IMR-90 (cell line): ENCODE results near the gene HOXB7. TPM values are rescaled to one million over a fixed set of nuclear protein-coding genes. Genes with fewer than 3 reads are reported as not detected.

Experiments used
- ATAC-seq: fragments of 200-7000 bp; cut with Tn5 transposase; 2 replicates; pipeline ENCODE4 v1.9.1; 2020; ENCODE audit warnings: low read depth, mild to moderate bottlenecking, moderate library complexity
- BruUV-seq: library from RNA; stranded (reverse); fragments of 400-500 nt; replicated peaks from 2 replicates; lab custom pipeline; 2021; lab: Mats Ljungman, UMichigan
- CTCF ChIA-PET: fragments of 300-600 bp; formaldehyde crosslinking; extraction: SDS; loops from one replicate; lab custom pipeline; 2021; ENCODE audit warnings: antibody characterized with exemption; lab: Yijun Ruan, JAX
- POLR2A ChIA-PET: fragments of 300-600 bp; sonication (Branson Sonifier 250); formaldehyde crosslinking; loops from one replicate; lab custom pipeline; 2022; ENCODE audit warnings: antibody characterized with exemption; ENCODE audit not compliant: unreplicated experiment; lab: Charles Lee
- DNase-seq: peaks from one replicate; pipeline ENCODE4 v3.0.0; 2013
- H2AFZ ChIP-seq: replicated peaks from 2 replicates; pipeline ENCODE3; 2013; ENCODE audit warnings: low read length, mild to moderate bottlenecking; ENCODE audit not compliant: poor library complexity
- H2AK5ac ChIP-seq: 2 replicates; pipeline ENCODE4 v1.6.1; 2013; ENCODE audit warnings: low read depth, low read length, inconsistent platforms
- H2AK9ac ChIP-seq: replicated peaks from 2 replicates; pipeline ENCODE3; 2013; ENCODE audit warnings: mild to moderate bottlenecking, low read depth, low read length, moderate library complexity; ENCODE audit not compliant: poor library complexity
- H2BK120ac ChIP-seq: 2 replicates; pipeline ENCODE4 v1.6.1; 2013; ENCODE audit warnings: low read depth, low read length, inconsistent platforms
- H2BK15ac ChIP-seq: 3 replicates; pipeline ENCODE4 v1.6.1; 2013; ENCODE audit warnings: low read depth, low read length, inconsistent platforms
- H2BK20ac ChIP-seq: 2 replicates; pipeline ENCODE4 v1.6.1; 2013; ENCODE audit warnings: low read depth, mild to moderate bottlenecking, inconsistent platforms, low read length, moderate library complexity
- H2BK5ac ChIP-seq: 2 replicates; pipeline ENCODE4 v1.6.1; 2013; ENCODE audit warnings: mild to moderate bottlenecking, low read depth, low read length, inconsistent platforms; ENCODE audit not compliant: poor library complexity, severe bottlenecking
- H3K14ac ChIP-seq: replicated peaks from 2 replicates; pipeline ENCODE4 v1.6.1; 2013; ENCODE audit warnings: low read depth, low read length, inconsistent platforms
- H3K18ac ChIP-seq: 2 replicates; pipeline ENCODE4 v1.6.1; 2013; ENCODE audit warnings: low read depth, low read length, control low read depth
- H3K23ac ChIP-seq: 2 replicates; pipeline ENCODE4 v1.6.1; 2013; ENCODE audit warnings: low read depth, low read length, inconsistent platforms
- H3K27ac ChIP-seq: 2 replicates; pipeline ENCODE4 v1.5.1; 2013; ENCODE audit warnings: mild to moderate bottlenecking, control low read depth, low read length; ENCODE audit not compliant: insufficient read depth
- H3K27me3 ChIP-seq: 2 replicates; pipeline ENCODE4 v1.6.1; 2013; ENCODE audit warnings: low read length; ENCODE audit not compliant: control insufficient read depth, insufficient read depth
- H3K36me3 ChIP-seq: 2 replicates; pipeline ENCODE4 v1.6.1; 2013; ENCODE audit warnings: low read length, mixed read lengths; ENCODE audit not compliant: control insufficient read depth, insufficient read depth
- H3K4ac ChIP-seq: 2 replicates; pipeline ENCODE4 v1.6.1; 2013; ENCODE audit warnings: low read depth, low read length, inconsistent platforms
- H3K4me1 ChIP-seq: 2 replicates; pipeline ENCODE4 v1.6.1; 2013; ENCODE audit warnings: low read length, mixed read lengths; ENCODE audit not compliant: control insufficient read depth, insufficient read depth
- H3K4me2 ChIP-seq: 2 replicates; pipeline ENCODE4 v1.6.1; 2013; ENCODE audit warnings: low read depth, mild to moderate bottlenecking, control low read depth, low read length, moderate library complexity
- H3K4me3 ChIP-seq: 2 replicates; pipeline ENCODE4 v1.5.1; 2013; ENCODE audit warnings: low read depth, mild to moderate bottlenecking, control low read depth, low read length, moderate library complexity; ENCODE audit not compliant: insufficient read depth
- H3K56ac ChIP-seq: 2 replicates; pipeline ENCODE4 v1.6.1; 2013; ENCODE audit warnings: low read length, inconsistent platforms; ENCODE audit not compliant: insufficient read depth; ENCODE audit errors: extremely low read depth
- H3K79me1 ChIP-seq, 2 experiments: 2 replicates each; pipeline ENCODE4 v1.6.1; 2013; ENCODE audit warnings: low read length in 2 of 2, inconsistent platforms in 1 of 2, low read depth in 1 of 2
- H3K9ac ChIP-seq: 2 replicates; pipeline ENCODE4 v1.6.1; 2013; ENCODE audit warnings: low read depth, low read length, control low read depth
- H3K9me1 ChIP-seq: 2 replicates; pipeline ENCODE4 v1.6.1; 2013; ENCODE audit warnings: low read length, inconsistent platforms; ENCODE audit not compliant: insufficient read depth
- H3K9me3 ChIP-seq: 2 replicates; pipeline ENCODE4 v1.6.1; 2013; ENCODE audit warnings: low read length; ENCODE audit not compliant: control insufficient read depth, insufficient read depth
- H4K20me1 ChIP-seq: 2 replicates; pipeline ENCODE4 v1.6.1; 2013; ENCODE audit warnings: low read length, inconsistent platforms; ENCODE audit not compliant: insufficient read depth
- H4K5ac ChIP-seq: 2 replicates; pipeline ENCODE4 v1.6.1; 2013; ENCODE audit warnings: mild to moderate bottlenecking, low read depth, low read length, control low read depth
- H4K8ac ChIP-seq, 2 experiments: 2 replicates each; pipeline ENCODE4 v1.6.1; 2013; ENCODE audit warnings: low read depth in 2 of 2, low read length in 2 of 2, control low read depth in 1 of 2, inconsistent platforms in 1 of 2
- H4K91ac ChIP-seq: 2 replicates; pipeline ENCODE4 v1.6.1; 2013; ENCODE audit warnings: low read depth, low read length, inconsistent platforms; ENCODE audit not compliant: insufficient read depth
- BHLHE40 ChIP-seq: fragments of 150-350 bp; IDR thresholded peaks from 2 replicates; pipeline ENCODE4 v1.6.1; 2016; ENCODE audit warnings: mild to moderate bottlenecking, low read depth, low read length
- CEBPB ChIP-seq: IDR thresholded peaks from 2 replicates; pipeline ENCODE4 v1.6.1; 2012; ENCODE audit warnings: low read depth, low read length, improper control_type of control experiment
- CHD1 ChIP-seq: IDR thresholded peaks from 2 replicates; pipeline ENCODE4 v1.6.1; 2012; ENCODE audit warnings: low read depth, low read length, improper control_type of control experiment
- CTCF ChIP-seq: conservative IDR thresholded peaks from 2 replicates; pipeline ENCODE4 v1.5.1; 2012; ENCODE audit warnings: mild to moderate bottlenecking, low read depth, low read length, improper control_type of control experiment
- ELK1 ChIP-seq: fragments of 150-350 bp; IDR thresholded peaks from 2 replicates; pipeline ENCODE4 v1.6.1; 2016; ENCODE audit warnings: low read depth, mild to moderate bottlenecking, low read length, moderate library complexity, borderline replicate concordance
- FOS ChIP-seq: fragments of 150-350 bp; IDR thresholded peaks from 2 replicates; pipeline ENCODE4 v1.6.1; 2016; ENCODE audit warnings: low read depth, low read length
- MAFK ChIP-seq: IDR thresholded peaks from 2 replicates; pipeline ENCODE4 v1.6.1; 2012; ENCODE audit warnings: low read depth, low read length, improper control_type of control experiment
- MAZ ChIP-seq: IDR thresholded peaks from 2 replicates; pipeline ENCODE4 v1.6.1; 2012; ENCODE audit warnings: low read depth, mild to moderate bottlenecking, low read length, improper control_type of control experiment, moderate library complexity, borderline replicate concordance
- MXI1 ChIP-seq: IDR thresholded peaks from 2 replicates; pipeline ENCODE4 v1.6.1; 2012; ENCODE audit warnings: low read depth, mild to moderate bottlenecking, low read length, moderate library complexity, borderline replicate concordance
- NFE2L2 ChIP-seq: fragments of 150-350 bp; IDR thresholded peaks from 2 replicates; pipeline ENCODE4 v1.6.1; 2016; ENCODE audit warnings: low read depth, mild to moderate bottlenecking, low read length
- POLR2A ChIP-seq: IDR thresholded peaks from 2 replicates; pipeline ENCODE4 v1.6.1; 2012; ENCODE audit warnings: mild to moderate bottlenecking, low read depth, low read length
- RAD21 ChIP-seq: IDR thresholded peaks from 2 replicates; pipeline ENCODE4 v1.6.1; 2012; ENCODE audit warnings: low read length, improper control_type of control experiment
- RCOR1 ChIP-seq: IDR thresholded peaks from 2 replicates; pipeline ENCODE4 v1.6.1; 2012; ENCODE audit warnings: mild to moderate bottlenecking, low read length, improper control_type of control experiment; ENCODE audit not compliant: insufficient replicate concordance
- RFX5 ChIP-seq: IDR thresholded peaks from 2 replicates; pipeline ENCODE4 v1.8.0; 2012; ENCODE audit warnings: low read depth, mild to moderate bottlenecking, low read length, moderate library complexity
- SMC3 ChIP-seq: fragments of 150-350 bp; IDR thresholded peaks from 2 replicates; pipeline ENCODE4 v1.6.1; 2016; ENCODE audit warnings: low read depth, mild to moderate bottlenecking, antibody characterized with exemption, low read length, moderate library complexity
- WGBS, 2 experiments: methylation state at CpG; one replicate each; pipeline versions ENCODE4 v1.1.5 to v1.1.7; 2013; ENCODE audit warnings: missing lambda C conversion rate in 2 of 2; ENCODE audit not compliant: insufficient read length in 1 of 2; ENCODE audit errors: extremely low coverage in 2 of 2; 5-methylcytosine and 5-hydroxymethylcytosine counted together
- dilution Hi-C: fragments of 300-500 bp; cut with HindIII; formaldehyde crosslinking; loops from one replicate; pipeline ENCODE4 v1.14.3; 2018; ENCODE audit warnings: low sequenced_read_pairs; ENCODE audit not compliant: unreplicated experiment
- in situ Hi-C: fragments of 300-500 bp; cut with MboI; formaldehyde crosslinking; loops from 3 replicates; pipeline ENCODE4 v1.14.3; 2019; ENCODE audit warnings: low sequenced_read_pairs, inconsistent platforms, mixed read lengths
- intact Hi-C: fragments of 100-400 bp; cut with micrococcal nuclease; formaldehyde crosslinking; loops from 2 replicates; pipeline ENCODE4 v1.10.0; 2022
- polyA plus RNA-seq, 3 experiments: library from polyadenylated mRNA; depleted of rRNA; stranded (reverse); fragments of >200 nt; gene quantifications; 2 replicates each; pipeline ENCODE4 v1.2.3, GENCODE V29; 2012; ENCODE audit warnings: low replicate concordance in 1 of 3
- total RNA-seq: library from RNA; depleted of rRNA; stranded (reverse); fragments of >200 nt; gene quantifications from 2 replicates; pipeline ENCODE4 v1.2.3, GENCODE V29; 2012

The HOXB7 gene
- total and polyA plus RNA-seq, 2 of the 4 experiments (the other 2 are of a cell fraction) = 1.8 to 6.7 TPM

DNA sequence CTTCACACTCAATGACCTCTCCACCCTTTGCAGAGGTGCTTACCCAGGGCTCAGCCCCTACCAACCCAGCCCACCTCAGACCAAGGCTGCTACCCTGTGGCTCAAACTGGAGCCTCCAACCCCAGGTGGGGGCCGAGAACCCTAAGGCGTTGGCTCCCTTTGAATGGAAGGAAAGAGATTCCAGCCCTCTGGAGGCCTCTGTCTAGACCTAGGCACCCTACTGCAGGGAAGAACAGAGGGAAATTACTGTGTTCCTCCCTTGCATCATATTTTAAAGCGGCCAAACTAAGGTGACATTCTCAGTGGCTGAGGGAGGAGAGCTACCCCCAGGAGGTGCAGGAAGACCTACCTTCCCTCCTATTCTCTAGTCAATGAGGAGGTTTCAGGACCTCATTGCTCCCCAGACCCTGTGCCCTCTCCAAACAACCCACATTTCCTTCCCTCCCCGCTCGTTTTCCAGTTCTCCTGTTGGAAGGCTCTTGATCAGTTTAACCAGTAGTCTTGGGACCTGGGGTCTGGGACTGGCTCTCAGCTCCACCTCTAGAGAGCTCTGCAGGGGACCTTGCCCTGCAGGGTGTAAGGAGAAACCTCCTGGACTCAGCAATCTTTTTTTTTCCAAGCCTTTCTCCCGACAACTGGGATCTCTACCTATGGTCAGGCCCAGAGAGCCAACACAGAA is 9.8 kb upstream of the HOXB7 start:
- H4K5ac ChIP-seq = no peak overlapping the region
- H3K79me1 ChIP-seq = no peaks in the 10 kb centered on the region
- H3K9me1 ChIP-seq = no peaks in the 10 kb centered on the region; the same call in 1 of the 2 replicates
- WGBS, 2 experiments = no CpG with 5 or more reads among the region's 6 CpGs
- no peak overlapping the region for H3K4me2 ChIP-seq
- no peak overlapping the region for H3K27ac ChIP-seq
- H4K91ac ChIP-seq = no peak overlapping the region
- no peaks in the 10 kb centered on the region; the same call in 1 of the 2 replicates for H3K4me1 ChIP-seq
- H3K27me3 ChIP-seq = peaks cover 97% of the 10 kb centered on the region
- no peak overlapping the region for H3K14ac ChIP-seq
- intact Hi-C loops = no loop called here
- H2AK5ac ChIP-seq = no peak overlapping the region
- H2AK9ac ChIP-seq = no peak overlapping the region
- no TSS peak for BruUV-seq
- H3K9me3 ChIP-seq = peaks cover 11% of the 10 kb centered on the region
- ATAC-seq = no peak
- no peak overlapping the region for H2BK120ac ChIP-seq
- no peak overlapping the region for H3K4ac ChIP-seq
- no peak overlapping the region for H3K4me3 ChIP-seq
- ChIA-PET POLR2A (no interaction called here), CTCF (interaction anchor here (0.6 kb wide), 1 partner anchor 98 kb away, joined by 3 read pairs; no protein-coding TSS in a partner anchor)
- no peak overlapping the region for H3K56ac ChIP-seq
- dilution Hi-C loops = no loop called here
- no peaks in the 10 kb centered on the region for H3K36me3 ChIP-seq
- H3K18ac ChIP-seq = no peak overlapping the region
- no peak overlapping the region for H2BK20ac ChIP-seq
- no peak overlapping the region for H4K8ac ChIP-seq
- 0 out of 2 replicates have a peak overlapping the region, but pooled peaks have one; percentile 31 for H3K23ac ChIP-seq
- H2AFZ ChIP-seq = no peak overlapping the region
- H4K20me1 ChIP-seq = peaks cover 13% of the 10 kb centered on the region; the same call in 1 of the 2 replicates
- in situ Hi-C loops = loop anchor here (10.0 kb wide), 1 partner anchor 456 kb away; no protein-coding TSS in a partner anchor
- DNase-seq = no peak
- no peak overlapping the region for H2BK15ac ChIP-seq
- H3K9ac ChIP-seq = no peak overlapping the region
- no peak overlapping the region for H2BK5ac ChIP-seq
- TF ChIP-seq FOS (no peak), CTCF (no peak), NFE2L2 (no peak), MXI1 (no peak), MAZ (no peak), POLR2A (no peak), RFX5 (no peak), SMC3 (no peak), MAFK (no peak), RAD21 (no peak), ELK1 (no peak), RCOR1 (no peak), CEBPB (no peak), CHD1 (no peak), BHLHE40 (no peak)
